HG03108 (cell line): Measurements from ENCODE around the gene MIPOL1.
"Not testable (repeated sequence)": the region's sequence is repeated elsewhere in the genome, so short reads cannot be mapped to it uniquely, and the experiment has no call there.

ENCODE experiments used
- ATAC-seq: cut with Tn5 transposase; IDR thresholded peaks from one replicate; pipeline ENCODE4 v1.9.1; 2021; ENCODE audit warnings: moderate library complexity; ENCODE audit not compliant: unreplicated experiment

The MIPOL1 gene

GRCh38 chr14:37384870-37385596 lies 187.3 kb downstream of the MIPOL1 start:
- ATAC-seq, result no peak

GRCh38 chr14:37397157-37397940 lies 199.6 kb downstream of the MIPOL1 start:
- ATAC-seq, result not testable (repeated sequence)

- no peak for ATAC-seq
These were observed 200.1 kb downstream of the MIPOL1 start for GRCh38 chr14:37397941-37398215.

GRCh38 chr14:37399517-37399916 lies 201.8 kb downstream of the MIPOL1 start:
- ATAC-seq, result no peak

GRCh38 chr14:37401093-37401492 lies 203.4 kb downstream of the MIPOL1 start:
- no peak for ATAC-seq

- no peak for ATAC-seq
These were observed 205.9 kb downstream of the MIPOL1 start for GRCh38 chr14:37403626-37404025.

- no peak for ATAC-seq
These were observed 208.4 kb downstream of the MIPOL1 start for GRCh38 chr14:37406095-37406494.

GRCh38 chr14:37411079-37411735 lies 213.5 kb downstream of the MIPOL1 start:
- ATAC-seq, result no peak

- ATAC-seq, result no peak
These were observed 215.3 kb downstream of the MIPOL1 start for GRCh38 chr14:37413050-37413449.

- ATAC-seq, result no peak
These were observed 215.8 kb downstream of the MIPOL1 start for GRCh38 chr14:37413504-37414003.

GRCh38 chr14:37416264-37416663 lies 218.5 kb downstream of the MIPOL1 start:
- ATAC-seq, result no peak

- no peak for ATAC-seq
These were observed 219.4 kb downstream of the MIPOL1 start for GRCh38 chr14:37417151-37417550.

GRCh38 chr14:37417833-37418232 lies 220.1 kb downstream of the MIPOL1 start:
- ATAC-seq, result no peak

GRCh38 chr14:37420622-37421021 lies 222.9 kb downstream of the MIPOL1 start:
- no peak for ATAC-seq

GRCh38 chr14:37422319-37422718 lies 224.6 kb downstream of the MIPOL1 start:
- ATAC-seq, result no peak

GRCh38 chr14:37422748-37423147 lies 225.0 kb downstream of the MIPOL1 start:
- no peak for ATAC-seq

GRCh38 chr14:37428954-37429353 lies 231.2 kb downstream of the MIPOL1 start:
- no peak for ATAC-seq

GRCh38 chr14:37429618-37430017 lies 231.9 kb downstream of the MIPOL1 start:
- no peak for ATAC-seq

GRCh38 chr14:37434867-37435266 lies 237.1 kb downstream of the MIPOL1 start:
- no peak for ATAC-seq

- ATAC-seq, result no peak
These were observed 238.8 kb downstream of the MIPOL1 start for GRCh38 chr14:37436519-37436918.

- ATAC-seq, result no peak
These were observed 239.8 kb downstream of the MIPOL1 start for GRCh38 chr14:37437490-37437889.

GRCh38 chr14:37438444-37438843 lies 240.7 kb downstream of the MIPOL1 start:
- ATAC-seq, result no peak
